B cell (primary cell): ENCODE data around the gene GSDME. TPM values are rescaled to one million over a fixed set of nuclear protein-coding genes. Genes with fewer than 3 reads are reported as not detected.
"Not testable (repeated sequence)": the region's sequence is repeated elsewhere in the genome, so short reads cannot be mapped to it uniquely, and the experiment has no call there.

ENCODE experiments used
- ATAC-seq: fragments of 200-7000 bp; cut with Tn5 transposase; one replicate; pipeline ENCODE4 v1.10.0; 2021; ENCODE audit warnings: low read depth, mild to moderate bottlenecking, moderate number of reproducible peaks, moderate library complexity
- CTCF ChIA-PET: fragments of 350-600 bp; sonication (Branson Sonifier 250); formaldehyde crosslinking; loops from one replicate; lab custom pipeline; 2021; ENCODE audit warnings: antibody characterized with exemption, inconsistent platforms; lab: Charles Lee
- POLR2A ChIA-PET: fragments of 350-600 bp; sonication (Branson Sonifier 250); formaldehyde crosslinking; loops from one replicate; lab custom pipeline; 2021; ENCODE audit warnings: antibody characterized with exemption; lab: Charles Lee
- DNase-seq: peaks from one replicate; pipeline ENCODE4 v3.0.0; 2013
- H2AFZ ChIP-seq: 2 replicates; pipeline ENCODE4 v1.6.1; 2012; ENCODE audit warnings: mild to moderate bottlenecking, low read depth, low read length; ENCODE audit not compliant: insufficient read depth, poor library complexity, severe bottlenecking
- H3K27ac ChIP-seq, 2 donors: 1 replicate in 1 of 2; 2 replicates in 1 of 2; pipeline ENCODE4 v1.5.1; 2012 to 2013; ENCODE audit warnings: low read length in 2 of 2, mild to moderate bottlenecking in 2 of 2, moderate library complexity in 1 of 2
- H3K27me3 ChIP-seq, 4 experiments: fragments of 200-600 bp in 1 of 4; sonication (generic) in 1 of 4; replicated peaks in 1 of 4; 1 replicate in 2 of 4; 2 replicates in 2 of 4; pipeline versions ENCODE4 v1.6.1 to v1.7.0; 2013 to 2016; ENCODE audit warnings: low read length in 3 of 4, mild to moderate bottlenecking in 2 of 4, mixed read lengths in 1 of 4, moderate library complexity in 1 of 4; ENCODE audit not compliant: insufficient read depth in 4 of 4, control insufficient read depth in 3 of 4; ENCODE audit errors: control extremely low read depth in 1 of 4
- H3K36me3 ChIP-seq, 2 experiments: replicated peaks in 1 of 2; 1 replicate in 1 of 2; 2 replicates in 1 of 2; pipeline versions ENCODE4 v1.6.1 to v1.7.1; 2013; ENCODE audit warnings: low read length in 1 of 2; ENCODE audit not compliant: insufficient read depth in 2 of 2, control insufficient read depth in 1 of 2; ENCODE audit errors: control extremely low read depth in 1 of 2, extremely low read depth in 1 of 2
- H3K4me1 ChIP-seq, 2 donors: fragments of 200-600 bp in 1 of 2; sonication (generic) in 1 of 2; 1 replicate in 1 of 2; 2 replicates in 1 of 2; pipeline versions ENCODE4 v1.5.1 to v1.6.1; 2013 to 2017; ENCODE audit warnings: low read length in 2 of 2; ENCODE audit not compliant: control insufficient read depth in 2 of 2, insufficient read depth in 2 of 2
- H3K4me2 ChIP-seq: replicated peaks from 2 replicates; pipeline ENCODE3; 2012; ENCODE audit warnings: mild to moderate bottlenecking, low read depth, low read length; ENCODE audit not compliant: poor library complexity, severe bottlenecking
- H3K4me3 ChIP-seq, 5 experiments: fragments of 200-600 bp in 1 of 5; sonication (generic) in 1 of 5; 1 replicate in 3 of 5; 2 replicates in 2 of 5; pipeline versions ENCODE4 v1.5.1 to v1.7.0; 2011 to 2016; ENCODE audit warnings: low read length in 4 of 5, mild to moderate bottlenecking in 4 of 5, low read depth in 2 of 5, control low read depth in 1 of 5, moderate library complexity in 1 of 5; ENCODE audit not compliant: insufficient read depth in 1 of 5; ENCODE audit errors: control extremely low read depth in 1 of 5, extremely low read depth in 1 of 5
- H3K79me2 ChIP-seq: fragments of 200-600 bp; sonication (generic); one replicate; pipeline ENCODE4 v1.6.0; 2016; ENCODE audit warnings: low read length; ENCODE audit not compliant: control insufficient read depth, insufficient read depth
- H3K9ac ChIP-seq: fragments of 200-600 bp; sonication (generic); 2 replicates; pipeline ENCODE4 v1.6.1; 2017; ENCODE audit warnings: mild to moderate bottlenecking, low read length, moderate library complexity
- H3K9me3 ChIP-seq, 3 donors: one replicate each; pipeline versions ENCODE4 v1.6.1 to v1.7.1; 2013; ENCODE audit warnings: low read length in 2 of 3; ENCODE audit not compliant: control insufficient read depth in 2 of 3, insufficient read depth in 1 of 3; ENCODE audit errors: control extremely low read depth in 1 of 3
- H4K20me1 ChIP-seq: 2 replicates; pipeline ENCODE4 v1.6.0; 2012; ENCODE audit warnings: mild to moderate bottlenecking, low read length; ENCODE audit not compliant: insufficient read depth, control insufficient read depth, poor library complexity, severe bottlenecking
- H3K27ac Mint-ChIP-seq: one replicate; pipeline ENCODE4 v1.8.0; 2021; ENCODE audit warnings: mixed read lengths
- H3K27me3 Mint-ChIP-seq: one replicate; pipeline ENCODE4 v1.8.0; 2021; ENCODE audit warnings: mixed read lengths
- H3K4me1 Mint-ChIP-seq: one replicate; pipeline ENCODE4 v1.8.0; 2021; ENCODE audit warnings: mixed read lengths
- H3K4me3 Mint-ChIP-seq: one replicate; pipeline ENCODE4 v1.8.0; 2021; ENCODE audit warnings: mixed read lengths
- H3K9me3 Mint-ChIP-seq: one replicate; pipeline ENCODE4 v1.8.0; 2022; ENCODE audit warnings: mixed read lengths; ENCODE audit not compliant: insufficient read depth
- CTCF ChIP-seq: fragments of 200-600 bp; IDR thresholded peaks from one replicate; pipeline ENCODE4 v1.8.0; 2022; ENCODE audit warnings: antibody characterized with exemption, mild to moderate bottlenecking
- EZH2 ChIP-seq: IDR thresholded peaks from 2 replicates; pipeline ENCODE4 v1.6.1; 2012; ENCODE audit warnings: borderline replicate concordance, low read depth, mild to moderate bottlenecking, moderate library complexity, low read length; ENCODE audit not compliant: insufficient read depth, poor library complexity, severe bottlenecking
- WGBS: methylation state at CpG from one replicate; pipeline ENCODE4 v1.1.5; 2013; ENCODE audit warnings: missing lambda C conversion rate; ENCODE audit not compliant: insufficient coverage; 5-methylcytosine and 5-hydroxymethylcytosine counted together
- intact Hi-C: fragments of 100-400 bp; cut with micrococcal nuclease; formaldehyde crosslinking; loops from one replicate; pipeline ENCODE4 v1.10.0; 2022
- polyA plus RNA-seq: library from polyadenylated mRNA; depleted of rRNA; stranded (reverse); fragments of >200 nt; gene quantifications from 2 replicates; pipeline ENCODE4 v1.2.3, GENCODE V29; 2012
- total RNA-seq, 2 donors: library from RNA; stranded (reverse); fragments of 120-200 nt in 1 of 2; gene quantifications; 1 replicate in 1 of 2; 2 replicates in 1 of 2; pipeline versions ENCODE4 v1.2.3 to v1.2.4, GENCODE V29; 2013 to 2022

GSDME gene
- total and polyA plus RNA-seq, 2 donors (not counting 1 experiment from before 2014, with no cell fraction given): 7.0 to 11.9 TPM

DNA sequence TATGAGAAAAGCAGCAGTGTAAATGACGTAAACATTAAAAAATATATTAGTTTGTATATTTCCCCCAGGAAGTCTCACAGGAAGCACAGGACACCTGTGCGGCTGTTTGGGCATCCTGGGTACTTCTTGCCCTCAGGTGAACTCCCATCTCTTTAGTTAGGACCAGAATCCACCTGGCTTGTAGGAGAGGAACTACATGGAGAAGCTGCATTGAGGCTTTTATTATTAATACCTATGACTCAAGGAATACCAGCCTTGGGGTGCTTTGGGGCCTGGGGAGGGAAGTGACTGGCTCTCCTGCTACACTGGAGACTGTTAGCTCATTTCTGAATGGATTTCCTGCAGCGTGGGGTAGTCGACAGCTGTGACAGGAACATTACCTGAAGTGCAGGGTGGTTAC, 40.0 kb upstream of the GSDME start:
- no peak overlapping the region for H3K4me3 Mint-ChIP-seq
- DNase-seq (no peak), ATAC-seq (no peak)
- no peak overlapping the region for H2AFZ ChIP-seq
- H3K9me3 ChIP-seq: no peaks in the 10 kb centered on the region
- ChIA-PET POLR2A (no interaction called here), CTCF (no interaction called here)
- 100% methylated on average over 1 of the region's 4 CpGs for WGBS
- TF ChIP-seq CTCF (no peak), EZH2 (no peak)
- H4K20me1 ChIP-seq: no peaks in the 10 kb centered on the region
- no peaks in the 10 kb centered on the region for H3K79me2 ChIP-seq
- H3K4me2 ChIP-seq: no peak overlapping the region
- no peaks in the 10 kb centered on the region for H3K27me3 Mint-ChIP-seq
- H3K9me3 Mint-ChIP-seq: no peaks in the 10 kb centered on the region
- no peaks in the 10 kb centered on the region for H3K27me3 ChIP-seq
- no peak overlapping the region for H3K27ac Mint-ChIP-seq
- H3K4me1 Mint-ChIP-seq: peaks cover 17% of the 10 kb centered on the region
- intact Hi-C loops: no loop called here
- H3K4me3 ChIP-seq: no peak overlapping the region
- no peak overlapping the region for H3K9ac ChIP-seq
- peaks cover 9 to 10% of the 10 kb centered on the region in 2 donors for H3K4me1 ChIP-seq
- H3K27ac ChIP-seq: no peak overlapping the region
- peaks cover 2 to 28% of the 10 kb centered on the region in 2 experiments for H3K36me3 ChIP-seq

GRCh38 chr7:24795407-24795767, 38.1 kb upstream of the GSDME start:
- ATAC-seq (no peak), DNase-seq (no peak)
- Histone ChIP-seq H3K27me3 (no peaks in the 10 kb centered on the region), H4K20me1 (no peaks in the 10 kb centered on the region), H3K36me3 (peaks cover 0 to 16% of the 10 kb centered on the region in 2 experiments), H3K4me1 (peaks cover 9 to 10% of the 10 kb centered on the region in 2 donors), H3K27ac (no peak overlapping the region), H3K9me3 (no peaks in the 10 kb centered on the region), H3K79me2 (no peaks in the 10 kb centered on the region), H3K4me2 (no peak overlapping the region), H3K9ac (no peak overlapping the region), H3K4me3 (no peak overlapping the region), H2AFZ (no peak overlapping the region)
- no peak overlapping the region for H3K4me3 Mint-ChIP-seq
- no peaks in the 10 kb centered on the region for H3K9me3 Mint-ChIP-seq
- intact Hi-C loops: no loop called here
- no peak for TF ChIP-seq CTCF
- no peak for TF ChIP-seq EZH2
- no peak overlapping the region for H3K27ac Mint-ChIP-seq
- peaks cover 18% of the 10 kb centered on the region for H3K4me1 Mint-ChIP-seq
- 96% methylated on average over 7 of the region's 9 CpGs for WGBS
- ChIA-PET POLR2A (no interaction called here), CTCF (no interaction called here)
- H3K27me3 Mint-ChIP-seq: no peaks in the 10 kb centered on the region

DNA sequence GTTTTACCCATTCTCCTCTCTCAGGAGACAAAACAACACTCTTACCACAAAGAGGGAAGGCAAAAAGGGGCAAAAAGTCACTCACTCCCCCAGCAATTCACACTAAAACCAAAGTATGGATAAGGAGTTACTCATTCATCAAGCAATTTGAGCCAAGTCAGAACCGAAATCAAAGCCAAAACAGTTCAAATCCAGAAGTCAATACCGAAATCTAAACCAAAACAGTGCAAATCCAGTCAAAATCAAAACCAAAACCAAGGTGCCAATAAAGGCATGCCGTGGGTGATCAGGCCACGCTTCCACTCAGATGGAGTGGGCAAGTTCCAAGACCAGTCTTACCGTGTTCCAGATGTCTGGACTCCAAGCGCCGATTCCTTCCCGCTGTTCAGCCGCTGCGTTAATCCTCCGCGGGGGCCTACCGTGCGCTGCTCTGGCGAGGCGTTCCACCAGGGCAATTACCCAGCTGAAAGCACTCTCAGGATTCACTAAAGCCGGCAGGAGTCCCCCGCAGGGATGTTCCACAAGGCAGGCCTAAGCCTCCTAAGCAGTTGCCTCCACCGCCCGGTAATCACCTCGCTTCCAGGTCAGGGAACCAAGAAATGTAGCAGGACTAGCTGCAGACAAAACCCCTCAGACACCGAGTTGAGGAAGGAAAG, 37.6 kb upstream of the GSDME start:
- Histone ChIP-seq H3K36me3 (peaks cover 0 to 12% of the 10 kb centered on the region in 2 experiments), H2AFZ (peak overlapping the region; percentile 21), H3K4me1 (peaks cover 9 to 10% of the 10 kb centered on the region in 2 donors)
- WGBS: 94% methylated on average over 21 of the region's 22 CpGs
- ATAC-seq, H4K20me1 ChIP-seq, CTCF ChIA-PET, H3K27ac ChIP-seq, H3K79me2 ChIP-seq, H3K4me3 ChIP-seq, intact Hi-C loops, H3K27ac Mint-ChIP-seq, H3K4me3 Mint-ChIP-seq, H3K27me3 Mint-ChIP-seq, POLR2A ChIA-PET, H3K27me3 ChIP-seq, DNase-seq, H3K9ac ChIP-seq, H3K4me2 ChIP-seq, H3K9me3 ChIP-seq, H3K9me3 Mint-ChIP-seq: not testable (repeated sequence)
- peaks cover 18% of the 10 kb centered on the region for H3K4me1 Mint-ChIP-seq
